Gastroesophageal sphincter (tissue), 4 donors: Measurements from ENCODE around the gene ACOXL. TPM values are rescaled to one million over a fixed set of nuclear protein-coding genes. Genes with fewer than 3 reads are reported as not detected.

Source experiments
- ATAC-seq: fragments of 150-250 bp; one replicate; pipeline ENCODE4 v1.9.1; 2016; ENCODE audit warnings: mild to moderate bottlenecking, moderate library complexity
- H3K27ac ChIP-seq, 4 donors: fragments of 200-600 bp; sonication (generic) in 3 of 4; 1 replicate in 3 of 4; 2 replicates in 1 of 4; pipeline ENCODE4 v1.5.1; 2016 to 2019
- H3K27me3 ChIP-seq: fragments of 200-600 bp; sonication (generic); one replicate; pipeline ENCODE4 v1.5.1; 2019
- H3K36me3 ChIP-seq, 2 donors: fragments of 200-600 bp; sonication (generic); one replicate each; pipeline ENCODE4 v1.5.1; 2019; ENCODE audit warnings: control low read depth in 1 of 2
- H3K4me1 ChIP-seq, 3 donors: fragments of 200-600 bp; sonication (generic); 1 replicate in 2 of 3; 2 replicates in 1 of 3; pipeline ENCODE4 v1.5.1; 2016 to 2019; ENCODE audit warnings: control low read depth in 2 of 3
- H3K4me3 ChIP-seq, 2 donors: fragments of 200-600 bp; sonication (generic); one replicate each; pipeline ENCODE4 v1.5.1; 2019; ENCODE audit warnings: mild to moderate bottlenecking in 1 of 2, moderate library complexity in 1 of 2
- H3K9me3 ChIP-seq, 3 donors: fragments of 200-600 bp; sonication (generic); one replicate each; pipeline ENCODE4 v1.5.1; 2017 to 2019; ENCODE audit warnings: control low read depth in 2 of 3
- CTCF ChIP-seq, 4 experiments: fragments of 200-600 bp in 2 of 4; fragments of 450-650 bp in 2 of 4; sonication (generic) in 1 of 4; IDR thresholded peaks; one replicate each; pipeline ENCODE4 v1.5.1; 2017 to 2019; ENCODE audit warnings: antibody characterized with exemption in 4 of 4, mild to moderate bottlenecking in 2 of 4, moderate library complexity in 2 of 4
- EP300 ChIP-seq: sonication (generic); formaldehyde crosslinking; IDR thresholded peaks from one replicate; pipeline ENCODE4 v1.6.1; 2017; ENCODE audit warnings: antibody characterized with exemption, mild to moderate bottlenecking
- POLR2A ChIP-seq, 2 donors: fragments of 450-650 bp; IDR thresholded peaks; one replicate each; pipeline ENCODE4 v1.6.1; 2017; ENCODE audit warnings: antibody characterized with exemption in 2 of 2, mild to moderate bottlenecking in 2 of 2, moderate library complexity in 1 of 2
- POLR2AphosphoS5 ChIP-seq: sonication (generic); formaldehyde crosslinking; IDR thresholded peaks from one replicate; pipeline ENCODE4 v1.6.1; 2017; ENCODE audit warnings: antibody characterized with exemption
- WGBS, 2 donors: methylation state at CpG; one replicate each; pipeline ENCODE4 v1.1.5; 2018; ENCODE audit warnings: low coverage in 1 of 2; 5-methylcytosine and 5-hydroxymethylcytosine counted together
- total RNA-seq, 4 donors: library from RNA; depleted of rRNA; stranded (reverse); fragments of >200 nt; gene quantifications; one replicate each; pipeline ENCODE4 v1.1.0, GENCODE V29; 2016

Gene ACOXL
- total RNA-seq, 4 donors from 2014 or later = not detected

GRCh38 chr2:111145103-111145760 is 412.9 kb downstream of the ACOXL start:
- Histone ChIP-seq H3K9me3 (no peaks in the 10 kb centered on the region), H3K4me3 (no peak overlapping the region), H3K27me3 (no peaks in the 10 kb centered on the region), H3K27ac (no peak overlapping the region), H3K4me1 (peaks cover 0 to 6% (median 0%) of the 10 kb centered on the region in 3 donors), H3K36me3 (peaks cover 0 to 12% of the 10 kb centered on the region in 2 donors)
- WGBS, 2 donors = 83 to 90% methylated on average over 6 to 7 of the region's 7 CpGs
- ATAC-seq = no peak
- TF ChIP-seq POLR2AphosphoS5 (no peak), POLR2A (IDR thresholded peaks at IDR 0.05) (no peak), EP300 (no peak), CTCF (IDR thresholded peaks at IDR 0.05) (no peak)

GRCh38 chr2:111145951-111146350 is 413.6 kb downstream of the ACOXL start:
- no peak overlapping the region for H3K27ac ChIP-seq
- H3K9me3 ChIP-seq = no peaks in the 10 kb centered on the region
- no peaks in the 10 kb centered on the region for H3K27me3 ChIP-seq
- TF ChIP-seq POLR2AphosphoS5 (no peak), EP300 (no peak), POLR2A (IDR thresholded peaks at IDR 0.05) (no peak), CTCF (IDR thresholded peaks at IDR 0.05) (no peak)
- no peak overlapping the region for H3K4me3 ChIP-seq
- ATAC-seq = no peak
- peaks cover 0 to 20% of the 10 kb centered on the region in 2 donors for H3K36me3 ChIP-seq
- H3K4me1 ChIP-seq = peaks cover 0 to 6% (median 0%) of the 10 kb centered on the region in 3 donors
- WGBS, 2 donors = 100% methylated on average over 2 of the region's 2 CpGs

- ATAC-seq = no peak
- TF ChIP-seq POLR2A (IDR thresholded peaks at IDR 0.05) = no peak
- no peak for TF ChIP-seq CTCF (IDR thresholded peaks at IDR 0.05)
- TF ChIP-seq EP300 = no peak
- no peak for TF ChIP-seq POLR2AphosphoS5
- Histone ChIP-seq H3K27ac (no peak overlapping the region), H3K4me3 (no peak overlapping the region), H3K4me1 (peaks cover 0 to 6% (median 0%) of the 10 kb centered on the region in 3 donors), H3K36me3 (peaks cover 0 to 36% of the 10 kb centered on the region in 2 donors), H3K27me3 (no peaks in the 10 kb centered on the region), H3K9me3 (no peaks in the 10 kb centered on the region)
- 87% methylated on average over 3 of the region's 3 CpGs; no CpG with 5 or more reads in 1 of the 2 donors for WGBS, 2 donors
Observed at GRCh38 chr2:111148225-111148873, 416.0 kb downstream of the ACOXL start.

GRCh38 chr2:111148925-111149324 is 416.6 kb downstream of the ACOXL start:
- Histone ChIP-seq H3K27ac (no peak overlapping the region), H3K27me3 (no peaks in the 10 kb centered on the region), H3K9me3 (no peaks in the 10 kb centered on the region), H3K4me3 (no peak overlapping the region), H3K4me1 (peaks cover 0 to 6% (median 0%) of the 10 kb centered on the region in 3 donors), H3K36me3 (peaks cover 0 to 42% of the 10 kb centered on the region in 2 donors)
- WGBS, 2 donors = 69 to 92% methylated on average over 8 of the region's 8 CpGs
- no peak for ATAC-seq
- TF ChIP-seq POLR2A (IDR thresholded peaks at IDR 0.05) = no peak
- no peak for TF ChIP-seq EP300
- TF ChIP-seq POLR2AphosphoS5 = no peak
- no peak for TF ChIP-seq CTCF (IDR thresholded peaks at IDR 0.05)
